ENCODE data around the gene PLA2G4F.
"Not testable (repeated sequence)": the region's sequence is repeated elsewhere in the genome, so short reads cannot be mapped to it uniquely, and the experiment has no call there.

The PLA2G4F gene

DNA sequence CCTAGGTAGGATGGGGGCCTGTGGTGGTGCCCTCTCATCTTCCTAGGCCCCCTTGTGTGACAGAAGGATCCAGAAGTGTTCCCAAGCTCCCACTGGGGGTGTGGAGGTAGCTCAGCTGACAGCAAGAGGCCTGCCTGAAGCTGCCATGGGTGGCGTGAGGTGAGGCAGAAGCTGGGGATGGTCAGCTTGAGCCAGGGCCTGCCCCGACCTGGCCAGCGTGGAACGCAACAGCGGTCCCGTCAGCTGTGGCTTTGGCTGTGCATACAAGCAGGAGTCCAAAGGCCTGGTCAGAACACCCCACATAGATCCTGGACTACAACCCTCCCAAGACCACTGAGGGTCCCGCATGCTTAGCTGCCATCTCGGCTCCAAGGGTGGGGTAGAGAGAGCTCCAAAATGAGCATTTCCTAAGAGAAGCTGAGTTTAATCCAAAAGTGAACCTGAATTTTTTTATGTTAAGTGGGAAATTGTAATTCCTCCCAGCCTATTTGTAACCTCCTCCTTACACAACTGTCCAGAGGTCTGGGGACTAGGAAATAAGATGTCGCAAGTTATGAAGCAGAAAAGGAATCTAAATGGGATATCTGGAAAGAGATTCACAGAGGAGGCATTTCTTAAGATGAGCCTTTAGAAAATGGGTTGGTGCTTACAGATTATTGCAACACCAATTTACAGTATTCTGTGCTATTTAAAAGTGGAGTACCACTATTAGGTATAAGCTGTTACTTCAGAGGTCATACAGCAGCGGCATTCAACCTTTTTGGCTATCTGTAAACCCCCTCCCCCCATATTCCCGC lies 52.1 kb downstream of the PLA2G4F start:
- no peak for DNase-seq

DNA sequence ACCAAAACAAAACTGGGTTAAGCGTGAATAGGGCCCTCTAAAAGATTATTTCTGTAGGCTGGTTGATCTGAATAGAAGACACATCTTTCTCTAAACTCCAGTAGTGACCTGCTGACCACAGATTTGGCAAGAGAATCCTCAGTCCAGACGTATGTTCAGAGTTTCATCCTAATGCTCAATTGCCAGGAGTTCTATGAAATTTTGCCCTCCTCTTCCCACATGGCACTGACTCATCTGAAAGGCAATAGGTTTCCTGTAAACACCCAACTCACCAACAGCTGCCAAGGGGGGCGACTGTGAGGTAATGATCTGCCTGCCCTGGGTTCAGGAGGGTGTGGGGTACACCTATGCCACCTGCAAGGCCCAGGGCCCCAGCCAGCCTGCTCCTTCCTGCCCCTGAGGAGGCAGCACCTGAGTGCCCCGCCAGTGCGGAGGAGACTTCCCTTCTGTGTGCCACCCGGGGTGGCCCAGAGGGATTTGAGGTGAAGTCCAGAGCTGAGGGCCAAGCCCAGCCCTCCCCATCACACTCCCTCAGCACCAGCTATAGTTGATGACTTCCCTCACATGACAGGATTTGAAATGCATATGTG lies 53.7 kb downstream of the PLA2G4F start:
- no peak for DNase-seq

DNA sequence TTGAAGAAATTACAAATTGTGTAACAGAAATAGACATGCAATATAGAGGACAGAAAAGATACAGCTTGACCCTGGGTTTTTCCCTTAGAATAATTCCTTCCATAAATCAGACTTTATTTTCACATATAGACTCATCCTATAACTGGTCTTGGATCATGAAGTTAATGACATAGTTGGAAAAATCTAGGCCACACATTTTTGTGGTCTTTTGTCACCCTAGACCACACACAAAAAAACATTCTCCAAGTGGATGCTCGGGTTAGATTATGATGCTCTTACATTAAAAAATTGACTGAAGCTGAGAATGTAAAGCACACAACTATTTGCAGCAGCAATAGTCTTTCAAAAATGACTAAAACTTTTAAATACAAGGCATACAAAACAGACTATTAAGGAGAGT lies 54.6 kb downstream of the PLA2G4F start:
- no peak for DNase-seq

DNA sequence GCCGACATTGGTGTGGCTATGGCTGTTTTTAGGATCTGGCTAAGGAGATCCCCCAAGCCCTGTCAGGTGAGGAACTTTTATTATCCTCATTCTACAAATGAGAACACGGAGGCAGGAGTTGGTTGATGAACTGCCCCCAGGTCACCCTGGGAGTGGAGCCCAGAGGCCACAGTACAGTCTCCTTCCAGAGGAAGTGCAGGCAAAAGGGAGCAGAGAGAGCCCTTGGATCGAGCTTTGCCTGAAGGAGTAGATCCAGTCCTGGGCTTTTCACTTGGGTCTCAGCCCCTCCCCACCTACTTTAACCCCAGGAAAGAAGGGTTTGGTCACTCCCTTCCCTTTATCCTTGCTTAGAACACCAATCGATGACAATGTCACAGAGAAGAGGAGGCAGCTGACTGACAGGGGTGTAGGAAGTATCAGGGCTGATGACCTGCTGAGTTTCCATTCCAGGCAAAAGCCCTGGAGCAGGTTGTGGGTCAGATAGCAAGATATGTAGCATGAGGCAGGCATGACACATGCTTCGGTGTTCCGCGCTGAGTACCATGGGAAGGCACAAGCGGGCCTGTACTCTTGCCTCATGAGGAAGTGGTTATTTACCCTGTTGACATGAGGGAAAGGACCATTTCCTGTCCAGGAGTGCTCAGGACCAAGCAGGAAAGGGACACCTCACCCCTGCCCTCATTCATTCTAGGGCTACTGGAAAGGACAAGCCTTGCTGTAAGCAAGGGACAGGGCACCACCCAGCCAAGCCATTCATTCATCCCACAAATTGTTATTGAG lies 56.2 kb downstream of the PLA2G4F start:
- DNase-seq: no peak

DNA sequence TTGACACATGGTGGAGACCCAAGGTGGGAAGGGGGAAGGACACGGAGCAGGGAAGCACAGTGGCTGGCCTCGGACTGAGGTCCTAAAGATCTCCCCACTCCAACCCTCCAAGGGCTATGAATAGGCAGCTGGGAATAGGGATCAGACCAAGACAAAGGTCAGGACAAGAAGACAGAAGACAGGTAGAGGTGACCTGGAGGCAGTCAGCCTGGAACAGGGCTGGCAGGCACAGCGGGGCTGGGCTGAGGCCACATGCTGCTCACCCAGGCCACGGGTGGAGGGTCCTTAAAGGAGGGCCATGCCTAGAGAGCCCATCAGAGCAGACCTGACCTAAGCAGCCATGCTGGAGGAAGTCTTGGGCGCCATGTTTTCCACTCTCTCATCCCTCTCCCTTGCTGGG lies 59.4 kb downstream of the PLA2G4F start:
- no peak for DNase-seq

DNA sequence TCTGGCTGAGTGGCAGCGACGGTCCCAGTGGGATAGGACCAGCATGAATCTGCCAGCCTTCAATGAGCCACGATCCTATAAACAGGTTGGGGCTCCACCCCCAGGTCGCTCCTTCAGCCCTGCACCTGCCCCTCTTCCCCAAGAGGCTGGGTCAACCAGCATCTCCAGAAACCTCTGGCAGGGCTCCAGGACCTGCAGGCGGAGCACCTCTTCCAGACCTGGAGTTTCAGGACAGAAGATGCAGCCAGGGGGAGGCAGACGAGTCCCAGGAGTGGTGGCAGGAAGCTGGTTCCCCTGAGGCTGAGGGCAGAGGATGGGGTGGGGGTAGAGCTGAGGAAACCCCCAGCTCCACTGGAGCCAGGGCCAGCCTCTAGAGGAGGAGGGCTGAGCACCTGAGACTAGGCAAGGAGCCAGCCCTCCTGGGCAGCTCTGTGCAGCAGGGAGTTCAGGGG lies 61.9 kb downstream of the PLA2G4F start, which contains the start of gene PLA2G4D:
Gene PLA2G4D (minus strand): TSS at position 51 of the 452 bp plus-strand sequence. CDS start 103 bp downstream, outside the sequence.
- no peak for DNase-seq

DNA sequence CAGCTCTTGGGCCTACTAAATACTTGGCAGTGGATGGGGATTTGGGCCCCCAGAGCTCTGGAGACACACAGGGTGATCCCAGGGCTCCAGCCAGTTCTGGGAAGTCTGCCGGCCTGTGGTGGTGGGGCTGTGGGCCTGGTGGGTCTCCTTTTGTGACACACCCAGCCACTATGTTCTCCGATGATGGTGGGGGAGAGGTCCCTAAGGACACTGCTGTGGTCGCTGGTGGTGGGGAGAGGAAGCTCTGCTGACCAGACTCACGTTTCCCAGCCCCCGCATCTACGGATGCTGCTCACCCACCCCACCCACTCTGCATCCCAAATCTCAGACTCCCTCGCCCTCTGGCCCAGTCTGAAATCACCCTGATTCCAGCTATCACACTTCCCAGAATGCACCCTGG lies 62.5 kb downstream of the PLA2G4F start:
- peak in 2 of 58 donors; percentile 12 to 28 for DNase-seq

DNA sequence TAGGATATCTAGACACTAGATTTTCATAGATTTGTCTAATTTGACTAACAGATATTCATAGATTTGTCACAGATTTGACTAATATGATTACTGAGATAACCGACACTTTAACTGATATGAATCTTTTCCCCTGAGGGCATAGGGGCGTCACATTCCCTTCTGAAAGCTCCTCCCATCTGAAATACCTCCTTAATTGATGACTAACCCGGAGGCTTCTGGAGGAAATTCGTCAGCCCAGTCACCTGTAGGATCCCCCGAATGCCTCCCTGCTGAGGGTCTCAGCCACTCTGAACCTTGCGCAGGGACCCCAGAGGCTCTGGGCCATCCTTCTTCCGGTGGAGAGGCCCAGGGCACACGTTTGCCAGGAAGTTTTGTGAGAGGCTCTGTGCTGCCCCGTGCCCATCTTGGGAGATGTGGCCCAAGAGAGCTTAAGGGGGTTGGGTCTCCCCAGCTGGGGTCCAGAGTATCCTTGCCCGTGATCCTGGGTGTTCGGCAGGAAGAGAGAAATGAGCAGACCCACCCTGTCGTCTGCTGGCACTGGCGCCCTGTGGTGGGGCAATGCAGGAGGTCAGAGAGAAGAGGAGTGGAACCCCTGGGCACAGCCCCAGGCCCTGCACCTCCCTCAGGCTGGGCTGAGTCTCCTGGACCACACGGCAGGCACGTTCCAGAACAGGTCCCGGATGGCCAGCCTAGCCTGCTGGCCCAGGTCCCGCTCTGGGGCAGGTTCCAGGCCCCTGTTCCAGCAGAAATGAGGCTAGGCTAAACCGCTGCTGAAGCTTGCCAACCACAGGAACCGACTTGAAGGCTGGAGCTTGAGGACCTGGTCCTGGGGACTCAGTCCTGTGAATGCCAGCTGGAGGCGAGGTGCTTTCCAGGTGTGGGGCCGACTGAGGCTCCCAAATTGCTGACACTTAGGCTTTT lies 63.8 kb downstream of the PLA2G4F start:
- DNase-seq: peak in 42 of 58 donors; percentile 9 to 77 (median 38)

DNA sequence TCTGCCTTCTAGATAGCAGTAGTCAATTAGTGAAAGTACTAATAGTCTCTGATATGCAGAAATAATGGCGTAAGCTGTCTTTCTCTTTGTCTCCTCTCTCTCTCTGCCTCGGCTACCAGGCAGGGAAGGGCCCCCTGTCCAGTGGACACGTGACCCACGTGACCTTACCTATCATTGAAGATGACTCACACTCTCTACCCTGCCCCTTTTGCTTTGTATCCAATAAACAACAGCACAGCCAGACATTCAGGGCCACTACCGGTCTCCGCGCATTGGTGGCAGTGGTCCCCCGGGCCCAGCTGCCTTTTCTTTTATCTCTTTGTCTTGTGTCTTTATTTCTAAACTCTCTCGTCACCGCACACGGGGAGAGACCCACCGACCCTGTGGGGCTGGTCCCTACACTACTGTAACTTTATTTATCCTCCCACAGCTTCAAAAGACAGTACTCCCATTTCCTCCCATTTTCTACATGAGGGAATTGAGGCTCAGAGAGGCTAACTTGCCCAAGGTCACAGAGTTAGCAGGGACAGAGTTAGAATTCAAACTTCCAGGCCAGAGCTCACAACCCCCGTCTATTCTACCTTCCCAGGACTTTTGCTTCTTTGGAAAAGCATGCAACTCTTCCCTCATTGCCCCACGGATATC lies 64.6 kb downstream of the PLA2G4F start:
- DNase-seq: not testable (repeated sequence)

DNA sequence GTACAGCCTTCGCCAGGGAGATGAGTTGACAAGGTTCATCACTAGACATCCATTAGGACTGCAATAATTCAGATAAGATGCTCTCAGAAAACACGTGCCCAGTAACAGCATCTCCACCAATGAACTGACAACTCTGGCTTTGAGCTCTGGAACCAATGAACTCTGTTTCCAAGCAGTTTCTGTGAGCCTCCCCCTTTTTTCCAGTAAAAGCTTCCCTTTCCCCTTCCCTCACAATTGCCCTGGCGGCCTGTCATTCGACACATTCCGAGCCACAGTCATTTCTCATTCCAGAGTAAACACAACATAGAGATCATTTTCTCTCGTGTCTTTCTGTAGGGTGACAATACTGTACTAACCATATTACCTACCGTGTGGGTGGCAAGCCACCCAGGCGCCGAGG lies 65.7 kb downstream of the PLA2G4F start:
- DNase-seq: no peak

DNA sequence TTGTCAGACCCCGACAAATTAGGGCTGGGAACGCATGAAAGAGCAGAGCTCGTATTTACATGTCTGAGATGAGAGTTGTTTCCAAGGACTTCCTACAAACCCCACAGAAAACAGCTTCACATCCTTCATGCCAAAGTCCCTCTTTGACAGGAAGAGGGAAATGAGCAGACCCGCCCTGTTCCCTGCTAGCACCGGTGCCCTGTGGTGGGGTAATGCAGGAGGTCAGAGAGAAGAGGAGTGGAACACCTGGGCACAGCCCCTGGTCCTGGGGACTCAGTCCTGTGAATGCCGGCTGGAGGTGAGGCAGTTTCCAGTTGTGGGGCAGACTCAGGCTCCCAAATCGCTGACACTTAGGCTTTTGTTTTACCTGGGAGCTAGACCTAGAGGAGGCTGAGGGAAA lies 66.1 kb downstream of the PLA2G4F start:
- no peak for DNase-seq

DNA sequence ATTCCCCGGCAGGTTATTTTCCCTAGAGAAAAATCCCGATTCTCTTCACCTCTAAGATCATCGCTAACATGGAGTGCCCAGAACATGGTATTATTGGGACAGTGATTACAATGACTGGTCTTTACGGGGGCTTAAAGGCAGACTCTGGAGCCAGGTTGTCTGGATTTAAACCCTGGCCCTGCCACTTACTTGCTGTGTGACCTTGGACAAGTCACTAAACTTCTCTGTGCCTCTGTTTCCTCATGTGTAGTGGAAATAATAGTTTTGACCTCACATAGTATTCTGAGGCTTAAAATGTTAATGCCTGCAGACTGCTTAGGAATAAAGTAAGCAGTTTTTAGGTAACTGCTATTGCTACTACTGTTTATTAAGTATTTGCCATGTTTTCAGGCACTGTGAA lies 66.5 kb downstream of the PLA2G4F start:
- DNase-seq: no peak

Data from anterior cingulate cortex (tissue), 58 donors.